GM23248 (cell line): ENCODE results near the gene TRIOBP. TPM values are rescaled to one million over a fixed set of nuclear protein-coding genes. Genes with fewer than 3 reads are reported as not detected.

Experiments used
- DNase-seq: peaks from one replicate; pipeline ENCODE4 v3.0.0-alpha.2; 2015
- H2AFZ ChIP-seq: fragments of 200-600 bp; sonication (generic); 2 replicates; pipeline ENCODE4 v1.6.1; 2016; ENCODE audit warnings: antibody characterized with exemption
- H3F3A ChIP-seq: fragments of 200-600 bp; sonication (generic); 2 replicates; pipeline ENCODE4 v1.6.1; 2016; ENCODE audit warnings: mild to moderate bottlenecking, antibody characterized with exemption, mixed run types; ENCODE audit not compliant: insufficient read depth
- H3K27ac ChIP-seq: fragments of 200-600 bp; sonication (generic); 2 replicates; pipeline ENCODE4 v1.5.1; 2016; ENCODE audit warnings: mild to moderate bottlenecking
- H3K27me3 ChIP-seq: fragments of 200-600 bp; sonication (generic); replicated peaks from 2 replicates; pipeline ENCODE4 v1.6.1; 2016; ENCODE audit warnings: mild to moderate bottlenecking; ENCODE audit not compliant: insufficient read depth
- H3K36me3 ChIP-seq: fragments of 200-600 bp; sonication (generic); 2 replicates; pipeline ENCODE4 v1.6.1; 2016; ENCODE audit warnings: low read depth, mild to moderate bottlenecking
- H3K4me1 ChIP-seq: fragments of 200-600 bp; sonication (generic); 2 replicates; pipeline ENCODE4 v1.6.1; 2016; ENCODE audit warnings: mild to moderate bottlenecking; ENCODE audit not compliant: insufficient read depth
- H3K4me2 ChIP-seq: fragments of 200-600 bp; sonication (generic); one replicate; pipeline ENCODE4 v1.6.1; 2016; ENCODE audit warnings: mild to moderate bottlenecking; ENCODE audit not compliant: unreplicated experiment
- H3K4me3 ChIP-seq: fragments of 200-600 bp; sonication (generic); 2 replicates; pipeline ENCODE4 v1.5.1; 2016; ENCODE audit warnings: mild to moderate bottlenecking
- H3K79me2 ChIP-seq: fragments of 200-600 bp; sonication (generic); 2 replicates; pipeline ENCODE4 v1.6.1; 2016; ENCODE audit warnings: mild to moderate bottlenecking; ENCODE audit not compliant: insufficient read depth
- H3K9ac ChIP-seq: fragments of 200-600 bp; sonication (generic); 2 replicates; pipeline ENCODE4 v1.6.1; 2016; ENCODE audit warnings: mild to moderate bottlenecking
- H3K9me2 ChIP-seq: fragments of 200-600 bp; sonication (generic); 2 replicates; pipeline ENCODE4 v1.6.1; 2016; ENCODE audit warnings: mixed run types, mild to moderate bottlenecking, moderate library complexity; ENCODE audit not compliant: insufficient read depth
- H3K9me3 ChIP-seq: fragments of 200-600 bp; sonication (generic); one replicate; pipeline ENCODE4 v1.6.1; 2017; ENCODE audit warnings: low read depth
- H4K20me1 ChIP-seq: fragments of 200-600 bp; sonication (generic); 2 replicates; pipeline ENCODE4 v1.6.0; 2016; ENCODE audit not compliant: insufficient read depth
- EZH2 ChIP-seq: fragments of 200-600 bp; sonication (generic); IDR thresholded peaks from 2 replicates; pipeline ENCODE4 v1.6.1; 2018; ENCODE audit warnings: antibody characterized with exemption, mild to moderate bottlenecking; ENCODE audit not compliant: insufficient read depth, poor library complexity, severe bottlenecking
- EZH2phosphoT487 ChIP-seq: fragments of 200-600 bp; sonication (generic); IDR thresholded peaks from 2 replicates; pipeline ENCODE4 v1.6.1; 2018; ENCODE audit warnings: antibody characterized with exemption, moderate library complexity, mild to moderate bottlenecking, low read depth; ENCODE audit not compliant: insufficient read depth
- WGBS, 2 experiments: methylation state at CpG; one replicate each; pipeline ENCODE4 v1.1.6; 2015 to 2017; ENCODE audit warnings: low lambda C conversion rate in 2 of 2, low coverage in 1 of 2; ENCODE audit errors: missing lambda C conversion rate in 2 of 2; 5-methylcytosine and 5-hydroxymethylcytosine counted together
- in situ Hi-C: fragments of 300-500 bp; cut with MboI; formaldehyde crosslinking; loops from 2 replicates; pipeline ENCODE4 v1.15.0; 2020
- polyA plus RNA-seq: library from polyadenylated mRNA; unstranded; fragments of >200 nt; fragmentation: Nextera tagmentation; extraction: Ambion mirVana; gene quantifications from 2 replicates; pipeline ENCODE4 v1.2.1, GENCODE V29; 2016
- total RNA-seq: library from RNA; depleted of rRNA; stranded (reverse); fragments of >200 nt; shearing (Covaris generic); gene quantifications from 2 replicates; pipeline ENCODE4 v1.2.3, GENCODE V29; 2014

The TRIOBP gene
- total and polyA plus RNA-seq, 2 experiments from 2014 or later, result 123 to 135 TPM

DNA sequence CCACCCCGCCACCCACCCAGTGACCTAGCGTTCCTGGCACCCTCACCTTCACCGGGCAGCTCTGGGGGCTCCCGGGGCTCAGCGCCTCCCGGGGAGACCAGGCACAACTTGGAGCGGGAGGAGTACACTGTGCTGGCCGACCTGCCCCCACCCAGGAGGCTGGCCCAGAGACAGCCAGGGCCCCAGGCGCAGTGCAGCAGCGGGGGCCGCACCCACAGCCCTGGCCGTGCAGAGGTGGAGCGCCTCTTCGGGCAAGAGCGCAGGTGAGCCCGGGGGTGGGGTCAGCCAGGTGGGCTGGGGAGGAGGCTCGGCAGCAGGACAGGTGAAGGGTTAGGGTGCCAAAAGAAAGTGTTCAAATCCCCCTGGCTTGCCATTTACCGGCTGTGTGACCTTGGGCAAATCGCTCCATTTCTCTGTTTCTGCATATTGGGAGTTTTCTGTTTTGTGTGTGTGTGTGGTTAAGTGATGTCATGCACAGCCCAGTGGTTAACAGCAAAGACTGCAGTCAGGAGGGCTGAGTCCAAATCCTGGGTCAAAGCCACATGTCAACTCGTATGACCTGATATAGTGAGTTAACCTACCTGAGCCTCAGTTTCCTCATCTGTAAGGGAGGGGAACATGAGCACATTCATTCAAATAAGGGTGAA lies 29.5 kb downstream of the TRIOBP start:
- WGBS, 2 experiments, result 82 to 83% methylated on average over 20 of the region's 20 CpGs
- Histone ChIP-seq H3K79me2 (no peaks in the 10 kb centered on the region), H3K9ac (no peak overlapping the region), H2AFZ (no peak overlapping the region), H4K20me1 (no peaks in the 10 kb centered on the region), H3K4me2 (no peak overlapping the region), H3K9me3 (no peaks in the 10 kb centered on the region), H3K4me3 (no peak overlapping the region), H3K27ac (no peak overlapping the region), H3F3A (no peaks in the 10 kb centered on the region), H3K4me1 (peaks cover 9% of the 10 kb centered on the region; the same call in 1 of the 2 replicates), H3K9me2 (no peaks in the 10 kb centered on the region), H3K27me3 (no peaks in the 10 kb centered on the region), H3K36me3 (no peaks in the 10 kb centered on the region)
- in situ Hi-C loops, result no loop called here
- DNase-seq, result peak; percentile 68
- TF ChIP-seq EZH2phosphoT487, result no peak
- no peak for TF ChIP-seq EZH2

DNA sequence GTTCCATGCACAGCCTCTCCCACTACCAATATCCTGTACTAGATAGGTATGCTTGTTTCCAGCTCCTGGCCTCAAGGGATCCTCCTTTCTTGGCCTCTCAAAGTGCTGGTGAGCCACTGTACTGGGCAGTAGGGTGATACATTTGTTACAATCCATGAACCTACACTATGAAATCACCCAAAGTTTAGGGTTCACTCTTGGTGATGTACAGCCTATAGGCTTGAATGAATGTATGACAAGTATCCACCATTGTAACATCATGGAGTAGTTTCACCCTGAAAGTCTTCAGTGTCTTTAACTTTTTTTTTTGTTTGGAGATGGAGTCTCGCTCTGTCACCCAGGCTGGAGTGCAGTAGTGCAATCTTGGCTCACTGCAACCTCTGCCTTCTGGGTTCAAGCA lies 31.8 kb downstream of the TRIOBP start:
- no peak for TF ChIP-seq EZH2phosphoT487
- no peak for TF ChIP-seq EZH2
- Histone ChIP-seq H3K79me2 (no peaks in the 10 kb centered on the region), H3K27me3 (no peaks in the 10 kb centered on the region), H3K9me2 (no peaks in the 10 kb centered on the region), H4K20me1 (no peaks in the 10 kb centered on the region), H3K9me3 (no peaks in the 10 kb centered on the region), H2AFZ (peak overlapping the region; percentile 51), H3K4me1 (peaks cover 9% of the 10 kb centered on the region; the same call in 1 of the 2 replicates), H3K27ac (no peak overlapping the region; the same call in 1 of the 2 replicates), H3K4me3 (no peak overlapping the region), H3K4me2 (no peak overlapping the region), H3K36me3 (no peaks in the 10 kb centered on the region), H3F3A (no peaks in the 10 kb centered on the region), H3K9ac (no peak overlapping the region)
- in situ Hi-C loops, result no loop called here
- WGBS, 2 experiments, result 100% methylated on average over 1 of the region's 1 CpG
- DNase-seq, result no peak

DNA sequence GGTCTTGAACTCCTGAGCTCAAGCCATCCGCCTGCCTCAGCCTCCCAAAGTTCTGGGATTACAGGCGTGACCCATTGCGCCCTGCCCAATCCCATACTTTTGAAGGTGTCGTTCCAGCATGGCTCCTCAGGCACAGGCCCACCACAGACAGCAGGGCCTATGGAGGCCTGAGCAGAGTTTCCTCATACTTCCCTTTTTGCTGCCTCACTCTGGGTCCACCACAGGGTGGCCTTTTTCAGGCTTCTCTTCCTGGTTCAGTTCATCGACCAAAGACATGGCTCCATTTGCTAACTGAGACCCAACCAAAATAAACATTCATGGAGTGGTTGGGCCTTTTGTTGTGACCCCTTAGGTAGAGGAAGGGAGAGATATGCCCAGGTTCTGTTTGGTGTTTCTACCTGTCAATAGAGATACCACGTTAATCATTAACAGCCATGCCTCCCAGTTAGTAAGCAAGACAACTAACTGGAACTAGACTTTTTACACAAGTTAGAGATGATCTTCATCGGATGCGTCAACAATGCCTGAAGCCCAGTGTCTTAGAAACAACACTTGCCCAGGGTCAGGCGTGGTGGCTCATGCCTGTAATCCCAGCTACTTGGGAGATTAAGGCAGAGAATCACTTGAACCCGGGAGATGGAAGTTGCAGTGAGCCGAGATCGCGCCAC lies 35.1 kb downstream of the TRIOBP start:
- Histone ChIP-seq H3K9me2 (no peaks in the 10 kb centered on the region), H4K20me1 (no peaks in the 10 kb centered on the region), H3K9ac (no peak overlapping the region), H2AFZ (no peak overlapping the region), H3K4me3 (no peak overlapping the region), H3K27me3 (no peaks in the 10 kb centered on the region), H3K4me2 (no peak overlapping the region), H3F3A (no peaks in the 10 kb centered on the region), H3K4me1 (peaks cover 9% of the 10 kb centered on the region; the same call in 1 of the 2 replicates), H3K79me2 (no peaks in the 10 kb centered on the region), H3K36me3 (no peaks in the 10 kb centered on the region), H3K9me3 (no peaks in the 10 kb centered on the region), H3K27ac (no peak overlapping the region)
- in situ Hi-C loops, result no loop called here
- no peak for DNase-seq
- TF ChIP-seq EZH2phosphoT487, result no peak
- no peak for TF ChIP-seq EZH2
- 90 to 94% methylated on average over 13 of the region's 13 CpGs for WGBS, 2 experiments

GRCh38 chr22:37732699-37733607 lies 36.1 kb downstream of the TRIOBP start:
- Histone ChIP-seq H3F3A (no peaks in the 10 kb centered on the region), H2AFZ (no peak overlapping the region), H3K9ac (no peak overlapping the region), H3K36me3 (no peaks in the 10 kb centered on the region), H3K4me2 (no peak overlapping the region), H3K4me1 (peaks cover 7% of the 10 kb centered on the region; the same call in 1 of the 2 replicates), H3K4me3 (no peak overlapping the region), H3K9me2 (no peaks in the 10 kb centered on the region), H3K27ac (no peak overlapping the region), H3K79me2 (no peaks in the 10 kb centered on the region), H3K27me3 (no peaks in the 10 kb centered on the region), H4K20me1 (no peaks in the 10 kb centered on the region), H3K9me3 (no peaks in the 10 kb centered on the region)
- in situ Hi-C loops, result no loop called here
- TF ChIP-seq EZH2phosphoT487, result no peak
- TF ChIP-seq EZH2, result no peak
- no peak for DNase-seq
- 86 to 91% methylated on average over 18 to 19 of the region's 19 CpGs for WGBS, 2 experiments
